GM19452 (cell line): ENCODE data around the gene SLIT3.
"Not testable (repeated sequence)": the region's sequence is repeated elsewhere in the genome, so short reads cannot be mapped to it uniquely, and the experiment has no call there.

Source experiments
- ATAC-seq: cut with Tn5 transposase; IDR thresholded peaks from one replicate; pipeline ENCODE4 v1.9.1; 2021; ENCODE audit not compliant: unreplicated experiment

SLIT3 gene

DNA sequence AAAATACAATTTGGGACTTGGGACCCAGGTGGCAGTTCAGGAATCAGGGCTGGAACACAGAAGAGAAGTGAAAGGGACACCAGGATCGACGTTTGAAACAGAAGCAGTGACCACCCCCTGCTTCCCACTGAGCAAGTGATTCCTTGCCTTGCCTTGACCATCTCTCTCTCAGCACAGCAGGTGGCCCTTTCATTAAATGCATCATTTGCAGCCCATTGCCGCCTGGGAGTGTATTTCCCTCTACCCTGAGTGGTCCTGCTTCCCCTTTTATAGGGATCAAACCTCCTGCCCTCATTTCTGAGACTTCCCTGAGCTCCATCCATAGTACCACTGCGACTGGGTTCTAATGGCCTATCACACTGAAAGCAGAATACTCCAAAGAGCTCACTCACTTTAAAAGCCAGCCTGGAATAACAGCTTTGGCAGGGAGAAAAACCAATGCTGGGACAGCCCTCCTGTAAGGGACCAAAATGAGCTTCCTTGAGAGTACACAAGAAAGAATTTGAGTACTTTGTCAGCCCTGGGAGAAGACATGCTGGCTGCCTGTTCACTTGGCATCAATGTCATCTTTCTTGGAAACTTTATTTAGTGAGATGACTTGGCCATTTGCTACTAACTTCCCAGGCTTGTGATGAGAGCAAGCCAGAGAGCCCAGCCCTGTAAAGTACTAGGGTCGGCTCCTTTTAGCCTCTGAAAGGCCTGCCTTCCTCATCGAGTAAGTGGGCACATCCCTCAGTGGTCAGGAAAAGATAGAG, 149.7 kb downstream of the SLIT3 start:
- no peak for ATAC-seq

DNA sequence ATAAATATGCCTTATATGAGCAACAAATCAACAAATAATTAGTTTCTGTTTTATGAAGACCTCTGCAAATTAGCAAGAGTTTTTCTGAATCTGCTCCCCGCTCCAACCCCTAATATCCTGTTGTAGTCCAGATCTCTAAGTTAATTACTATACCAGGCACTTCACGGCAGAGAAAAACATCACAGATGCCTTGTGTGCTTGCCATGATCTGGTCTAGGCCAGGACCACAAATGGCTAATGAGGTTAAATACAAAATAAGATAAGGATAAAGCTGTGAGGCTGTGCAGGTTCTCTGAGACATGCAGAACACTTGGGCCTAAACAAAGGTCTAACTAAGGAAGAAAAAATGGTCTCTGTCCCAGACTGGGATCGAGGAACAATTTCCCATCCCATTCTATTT, 150.8 kb downstream of the SLIT3 start:
- ATAC-seq, result no peak

DNA sequence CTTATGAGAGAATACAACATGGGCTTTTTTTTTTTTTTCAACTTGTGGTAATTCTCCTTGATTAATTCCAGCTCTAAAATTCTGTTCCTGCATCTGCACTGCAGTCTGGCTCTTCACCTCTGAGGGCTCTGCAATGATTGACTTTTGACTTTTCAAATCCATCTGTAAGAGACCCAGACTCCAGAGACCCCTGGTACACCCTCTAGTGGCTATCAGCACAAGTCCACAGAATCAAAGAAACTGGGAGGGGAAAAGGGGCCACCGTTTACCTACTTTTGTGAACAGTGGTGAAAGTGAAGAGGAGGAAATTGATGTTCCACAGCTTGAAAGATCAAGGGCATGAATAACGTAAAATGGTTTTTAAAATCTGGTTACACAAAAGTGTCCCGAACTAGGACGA, 151.6 kb downstream of the SLIT3 start:
- no peak for ATAC-seq

DNA sequence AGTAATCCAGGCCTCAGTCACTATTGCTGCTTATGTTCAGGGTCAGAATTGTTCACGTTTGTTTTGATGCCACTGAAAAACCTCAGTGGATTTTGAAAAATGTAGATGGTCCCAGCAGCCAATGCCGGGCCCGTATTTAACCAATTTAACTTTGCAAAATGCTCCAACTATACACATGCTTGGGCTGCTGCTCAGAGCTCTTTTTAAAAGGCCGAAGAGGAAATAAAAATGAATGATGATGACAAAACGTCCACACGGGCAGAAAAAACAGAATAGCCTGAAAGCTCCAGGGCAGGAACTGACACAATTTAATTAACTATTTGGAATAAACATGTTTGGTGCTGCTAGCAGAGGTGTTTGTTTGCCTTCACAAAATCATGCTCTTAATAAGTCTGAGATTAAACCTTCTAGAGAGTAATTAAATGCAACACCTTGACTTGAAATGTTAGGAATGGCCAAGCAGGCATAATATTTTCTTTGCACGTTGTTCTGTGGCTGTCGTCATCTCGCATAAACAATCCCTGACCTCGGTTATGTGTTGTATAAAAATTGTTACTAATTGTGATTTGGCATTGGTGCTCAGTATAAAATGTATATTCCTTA, 152.7 kb downstream of the SLIT3 start:
- ATAC-seq, result no peak

DNA sequence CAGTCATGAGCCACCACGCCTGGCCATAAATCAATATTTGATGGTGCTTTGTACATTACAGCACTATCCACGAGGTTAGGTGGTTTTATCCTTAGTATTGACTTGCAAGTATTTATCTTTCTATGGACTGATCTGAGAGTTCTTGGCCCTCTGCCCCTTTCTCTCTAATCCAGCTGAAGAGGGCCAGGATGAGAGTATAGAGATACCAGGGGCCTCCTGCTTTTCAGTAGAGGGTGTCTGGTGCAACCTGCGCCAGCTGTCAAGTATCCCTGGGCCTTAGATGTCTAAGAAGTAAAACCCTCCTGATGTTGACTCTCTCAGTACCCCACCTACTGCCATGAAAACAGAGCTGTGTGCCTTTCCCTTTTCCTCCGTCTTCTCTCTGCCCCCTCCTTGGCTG, 153.4 kb downstream of the SLIT3 start:
- ATAC-seq, result no peak

DNA sequence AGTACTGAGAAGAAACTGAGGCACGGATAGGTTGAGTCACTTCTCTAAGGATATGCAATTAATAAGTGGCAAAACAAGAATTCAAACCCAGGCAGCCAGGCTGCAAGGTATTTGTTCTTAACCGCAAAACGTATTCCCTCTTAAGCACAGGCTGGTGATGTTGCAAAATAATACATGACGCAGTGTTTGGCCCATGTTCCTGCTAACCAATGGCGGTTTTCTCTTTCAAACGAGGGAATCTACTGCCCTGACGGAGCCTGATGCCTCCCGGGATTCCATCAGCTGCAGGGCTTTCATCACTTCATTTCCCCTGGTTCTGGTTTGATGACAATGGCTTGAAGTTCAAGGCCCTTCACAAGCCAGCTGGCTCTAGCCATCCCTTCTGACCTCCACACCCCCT, 154.8 kb downstream of the SLIT3 start:
- no peak for ATAC-seq

DNA sequence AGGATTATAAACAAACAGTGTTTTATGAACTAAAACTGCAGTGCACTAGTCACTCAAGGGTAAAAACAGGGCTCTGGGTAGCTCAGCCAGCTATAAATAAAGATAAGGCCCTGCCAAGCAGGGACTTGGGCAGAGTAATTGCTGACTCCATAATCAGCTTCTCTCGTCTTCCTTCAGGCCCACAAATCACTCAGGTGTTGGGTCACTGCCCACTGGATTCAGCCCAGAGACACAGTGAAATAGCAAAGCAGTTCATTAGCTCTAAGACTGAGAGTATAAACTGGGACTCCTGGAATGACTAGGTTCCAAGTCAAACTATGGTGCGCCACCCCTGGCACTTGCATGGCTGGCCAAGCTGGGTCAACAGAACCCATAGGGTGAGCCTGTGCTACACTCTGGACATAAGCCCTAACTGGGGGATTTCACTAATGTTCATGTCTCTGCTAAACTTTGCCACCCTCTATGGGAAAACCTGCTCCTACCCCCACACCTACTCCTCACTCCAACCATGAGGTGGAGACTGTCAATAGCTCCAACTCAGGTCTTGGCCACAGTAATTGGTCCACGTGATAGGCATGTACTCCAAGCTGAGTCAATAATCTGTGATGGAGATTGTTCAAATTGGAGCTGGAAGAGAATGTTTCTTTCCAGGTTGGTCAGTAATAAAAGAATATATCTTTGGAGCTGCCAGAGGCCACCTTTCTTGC, 158.5 kb downstream of the SLIT3 start:
- no peak for ATAC-seq

DNA sequence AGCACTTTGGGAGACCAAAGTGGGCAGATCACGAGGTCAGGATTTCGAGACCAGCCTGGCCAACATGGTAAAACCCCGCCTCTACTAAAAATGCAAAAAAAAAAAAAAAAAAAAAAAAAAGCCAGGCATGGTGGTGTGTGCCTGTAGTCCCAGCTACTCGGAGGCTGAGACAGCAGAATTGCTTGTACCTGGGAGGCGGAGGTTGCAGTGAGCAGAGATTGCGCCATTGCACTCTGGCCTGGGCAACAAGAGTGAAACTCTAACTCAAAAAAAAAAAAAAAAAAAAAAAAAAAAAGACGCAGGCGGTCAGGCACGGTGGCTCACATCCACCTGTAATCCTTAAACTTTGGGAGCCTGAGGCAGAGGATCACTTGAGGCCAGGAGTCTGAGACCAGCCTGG, 160.7 kb downstream of the SLIT3 start:
- not testable (repeated sequence) for ATAC-seq

DNA sequence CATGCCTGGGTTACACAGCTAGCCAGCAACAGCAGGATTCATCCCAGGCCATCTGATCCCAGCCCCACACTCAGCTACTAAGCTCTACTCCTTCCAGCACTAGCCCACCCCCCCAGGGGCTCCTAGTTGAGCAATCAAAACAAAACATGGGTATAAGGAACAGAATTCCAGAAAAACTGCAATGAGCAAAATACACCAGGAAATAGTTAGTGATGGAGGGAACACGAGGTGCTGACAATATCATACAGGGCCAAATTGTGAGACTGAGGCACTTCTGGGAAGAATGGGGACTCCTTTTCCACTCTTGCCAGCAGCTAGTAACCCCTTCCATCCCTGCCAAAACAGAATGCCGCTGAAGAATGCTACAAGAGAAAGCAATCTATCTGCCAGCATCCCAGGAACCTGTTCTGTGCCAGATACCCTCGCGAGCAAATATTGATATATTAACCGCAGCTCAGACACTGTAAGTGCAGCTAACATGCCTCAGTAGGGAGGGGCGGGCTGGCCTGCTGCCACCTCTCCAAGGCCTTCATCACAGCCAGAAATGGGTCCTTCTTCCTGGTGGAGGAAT, 161.4 kb downstream of the SLIT3 start:
- ATAC-seq, result no peak

DNA sequence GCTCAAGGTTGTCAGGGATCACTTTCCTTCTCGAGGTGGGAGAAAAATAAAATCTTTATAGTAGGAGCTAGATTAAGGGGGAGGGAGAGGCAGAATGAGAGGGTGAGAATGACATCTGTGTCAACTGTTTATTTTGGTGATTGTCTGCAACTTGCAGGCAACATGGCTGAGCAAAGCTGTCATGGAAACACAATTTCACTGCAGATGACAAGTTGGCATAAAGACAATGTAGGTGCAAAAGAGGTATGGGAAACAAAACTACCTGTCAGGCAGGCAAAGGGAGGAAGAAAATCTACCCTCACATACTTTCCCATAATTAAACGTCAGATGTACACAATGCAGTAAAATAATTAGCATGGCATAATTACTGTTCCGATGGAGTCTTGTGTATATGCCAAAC, 167.4 kb downstream of the SLIT3 start:
- ATAC-seq, result no peak

DNA sequence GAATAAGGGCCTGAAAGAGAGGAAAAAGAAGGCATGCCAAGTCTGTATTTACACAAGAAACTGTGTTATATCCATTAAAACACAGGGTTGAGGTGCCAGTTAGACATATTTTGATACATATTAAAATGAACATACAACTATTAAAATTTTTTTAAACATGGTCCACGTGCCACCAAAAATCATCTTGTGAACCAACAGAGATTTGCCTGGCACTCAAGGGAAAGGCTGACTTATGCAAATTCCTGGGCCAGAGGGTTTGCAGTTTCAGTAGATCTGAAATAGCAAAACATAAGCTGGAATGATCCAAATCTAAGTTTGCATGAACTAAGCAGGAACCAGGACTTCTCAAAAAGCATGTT, 168.7 kb downstream of the SLIT3 start:
- ATAC-seq, result no peak

DNA sequence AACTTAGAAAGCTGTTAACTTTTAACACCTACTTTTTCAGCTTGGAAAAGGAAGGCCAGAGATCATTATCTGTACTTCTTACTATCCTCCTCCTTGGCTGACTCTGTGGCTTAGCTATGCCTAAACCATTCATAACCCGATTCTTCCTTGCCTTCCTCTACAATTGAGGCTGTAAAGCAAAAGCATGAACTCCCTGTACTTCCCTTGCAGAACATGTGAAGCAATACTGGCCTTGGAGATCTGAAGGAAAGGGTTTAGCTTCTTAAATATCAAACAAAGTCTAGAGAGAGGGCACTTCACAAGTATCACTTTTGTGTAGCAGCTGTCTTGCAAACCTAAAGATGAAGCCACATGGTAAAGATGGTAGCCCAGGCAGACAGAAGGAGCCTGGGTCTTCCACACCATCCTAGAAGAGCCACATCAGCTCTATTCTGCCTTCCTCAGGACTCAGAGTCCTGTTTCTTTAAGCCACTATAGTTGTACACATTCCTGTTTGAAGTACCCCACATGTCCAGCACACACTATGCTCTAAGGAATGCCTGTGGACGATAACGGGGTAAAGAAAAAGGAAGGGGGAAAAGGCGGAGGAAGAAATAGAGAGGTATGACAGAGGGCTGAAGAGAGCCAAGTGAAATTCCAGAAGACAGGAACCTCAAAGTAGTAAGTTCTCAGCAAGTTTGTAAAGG, 169.2 kb downstream of the SLIT3 start:
- ATAC-seq, result no peak

DNA sequence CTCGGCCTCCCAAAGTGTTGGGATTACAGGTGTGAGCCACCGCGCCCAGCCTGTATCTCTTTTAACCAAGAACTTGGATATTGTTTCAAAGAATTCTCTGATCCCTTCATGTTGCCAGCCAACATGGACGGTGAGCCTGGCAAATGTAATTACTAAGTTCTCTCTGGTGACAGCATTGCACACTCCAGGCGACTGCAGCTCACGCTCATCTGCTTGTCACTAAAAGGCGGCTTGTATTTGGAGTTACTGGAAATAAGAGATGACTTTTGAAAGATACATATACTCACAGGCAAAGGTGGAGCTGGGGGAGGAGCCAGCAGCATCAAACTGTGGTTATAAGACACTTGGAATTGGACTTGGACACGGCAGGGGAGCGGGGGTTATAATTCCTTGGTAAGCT, 172.3 kb downstream of the SLIT3 start:
- ATAC-seq, result no peak

DNA sequence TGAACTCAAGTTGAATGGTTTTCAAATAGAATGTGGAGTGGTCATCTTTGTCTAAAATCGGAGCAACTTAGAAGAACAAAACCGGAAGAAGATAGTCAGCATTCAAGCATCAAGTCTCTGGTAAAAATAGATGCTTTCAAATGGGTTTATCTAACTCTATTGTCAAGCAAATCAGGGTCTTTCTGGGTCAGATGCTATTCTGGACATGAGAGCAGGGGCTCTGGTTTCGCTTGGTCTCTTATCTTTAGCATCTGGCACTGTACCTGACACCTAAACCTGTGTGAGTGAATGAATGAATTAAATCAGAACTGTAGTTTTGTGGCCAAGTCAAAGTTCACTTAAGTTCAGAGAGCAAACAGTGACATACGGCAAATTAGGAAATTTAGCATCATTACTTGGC, 173.5 kb downstream of the SLIT3 start:
- ATAC-seq, result no peak

DNA sequence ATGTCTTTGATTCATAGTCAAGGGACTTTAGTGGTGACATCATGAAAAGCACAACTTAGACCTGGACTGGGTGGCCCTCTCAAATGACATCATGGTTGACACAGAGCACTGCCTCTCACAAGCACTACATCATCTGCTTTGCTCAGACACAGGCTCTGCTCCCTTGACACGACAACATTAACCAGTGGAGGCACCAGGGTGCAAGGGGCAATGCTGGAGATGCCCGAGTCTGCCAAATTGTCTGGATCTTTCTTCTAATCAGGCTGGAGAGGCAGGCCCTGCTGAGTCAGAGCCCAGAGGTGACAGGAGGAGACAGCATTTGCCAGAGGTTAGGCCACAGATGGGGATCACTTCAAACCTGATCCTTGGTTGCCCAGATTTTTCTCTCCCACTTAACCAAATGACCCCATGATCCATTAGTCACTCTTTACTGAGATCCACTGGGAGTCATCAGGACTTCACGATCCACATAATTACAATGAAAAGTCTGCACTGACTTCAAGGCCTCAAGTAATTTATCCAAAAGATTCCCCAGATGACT, 174.4 kb downstream of the SLIT3 start:
- ATAC-seq, result no peak

DNA sequence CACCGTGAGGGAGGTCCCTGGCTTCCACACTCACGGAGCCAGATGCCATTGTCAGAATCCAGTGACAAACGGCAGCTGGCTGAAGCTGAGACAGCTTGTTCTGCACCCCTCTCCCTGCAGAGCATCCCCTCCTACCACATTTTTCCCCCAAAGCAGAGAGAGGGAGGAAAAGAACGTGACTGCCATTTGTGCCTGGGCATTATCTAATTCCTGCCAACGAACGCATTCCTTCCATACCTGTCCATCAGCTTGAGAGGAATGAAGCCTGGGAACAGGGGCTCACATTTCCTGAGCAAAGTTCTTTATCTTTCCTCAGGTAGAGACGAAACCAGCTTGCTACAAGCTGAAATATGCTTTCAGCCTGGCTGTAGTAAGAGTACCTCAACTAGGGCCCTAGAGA, 175.4 kb downstream of the SLIT3 start:
- no peak for ATAC-seq

DNA sequence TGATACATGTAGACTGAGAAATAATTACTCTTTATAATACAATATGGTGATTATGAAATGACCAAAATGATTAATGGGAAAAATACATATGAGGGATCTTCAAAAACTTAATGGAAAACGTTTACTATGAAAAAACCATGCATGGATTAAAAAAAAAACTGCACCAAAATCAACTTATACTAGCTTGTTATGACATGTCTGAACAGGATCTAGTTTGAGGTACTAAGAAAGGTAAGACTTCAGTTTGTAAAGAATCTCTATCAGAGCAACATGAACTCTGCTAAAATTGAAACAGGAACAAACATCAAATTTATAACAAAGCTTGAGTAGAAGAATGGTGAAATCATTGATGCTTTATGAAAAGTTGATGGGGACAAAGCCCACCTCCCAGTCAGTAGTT, 178.0 kb downstream of the SLIT3 start:
- no peak for ATAC-seq

DNA sequence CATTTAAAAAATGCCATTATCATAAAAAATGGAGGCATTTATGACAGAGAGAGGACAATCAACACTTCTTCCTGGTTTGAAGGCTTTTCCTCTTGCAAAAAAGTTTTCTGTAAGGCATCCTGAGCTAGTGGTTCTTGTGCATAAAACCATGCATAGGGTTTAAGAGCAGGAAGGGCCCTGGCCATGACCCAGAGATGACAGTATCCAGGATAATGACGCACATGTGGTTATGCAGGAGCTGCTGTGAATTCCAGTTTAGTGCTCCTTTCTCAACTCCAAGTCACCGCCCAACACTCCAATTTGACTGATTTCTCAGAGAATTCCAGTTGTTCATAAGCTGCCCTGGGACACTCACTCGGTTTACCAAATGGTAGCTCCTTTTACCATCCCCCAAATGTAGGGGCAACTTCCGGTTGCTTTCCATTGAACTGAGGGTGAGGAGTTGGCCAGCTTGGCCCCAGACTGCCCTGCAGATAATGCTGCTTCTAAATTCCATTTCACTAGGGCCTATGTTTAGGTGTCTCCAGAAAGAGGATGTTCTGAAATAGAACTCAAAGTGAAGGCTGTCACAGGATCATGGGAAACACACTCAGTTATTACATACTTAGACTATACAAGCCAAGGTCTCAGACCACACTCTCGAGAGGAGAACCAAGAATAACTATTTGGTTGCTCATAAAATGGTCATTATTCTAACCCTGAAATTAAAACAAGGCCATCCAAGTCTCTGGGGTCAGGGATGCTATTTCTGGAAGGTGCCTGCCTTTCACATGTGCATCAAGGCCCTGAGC, 179.1 kb downstream of the SLIT3 start:
- ATAC-seq, result no peak

DNA sequence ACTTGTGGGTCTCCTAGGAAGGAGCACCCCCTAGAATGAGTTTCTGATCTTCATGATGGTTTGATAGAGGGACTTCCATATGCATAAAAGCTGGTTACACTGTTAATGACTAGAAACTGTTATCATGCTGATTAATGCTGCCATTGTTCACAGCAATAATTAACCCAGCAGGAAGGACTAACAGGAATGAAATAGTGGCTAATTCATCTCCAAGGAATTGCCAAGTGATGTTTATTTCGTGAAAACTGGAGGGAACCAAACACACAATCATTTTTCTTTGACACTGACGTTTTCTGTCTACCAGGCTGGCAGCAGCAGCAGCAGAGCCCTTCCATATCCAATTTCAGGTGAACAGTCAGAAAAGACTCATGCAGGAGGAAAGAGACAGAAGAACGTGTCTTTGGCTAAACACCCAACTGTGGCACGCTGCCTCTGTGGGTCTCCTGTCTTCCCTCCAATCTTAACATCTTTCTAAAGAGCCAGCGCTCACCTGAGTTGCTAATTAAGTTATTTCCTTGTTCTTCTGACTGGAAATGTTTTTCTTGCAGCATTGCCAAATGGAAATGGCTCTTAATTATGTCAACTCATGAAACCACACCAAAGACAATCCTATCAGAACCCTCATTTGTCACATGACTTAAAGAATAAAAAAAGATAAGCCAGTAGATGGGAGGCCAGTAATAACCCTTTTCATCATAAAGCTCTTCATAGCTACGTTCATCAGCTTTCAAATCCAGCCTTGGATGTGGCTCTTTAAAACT, 181.5 kb downstream of the SLIT3 start:
- no peak for ATAC-seq

DNA sequence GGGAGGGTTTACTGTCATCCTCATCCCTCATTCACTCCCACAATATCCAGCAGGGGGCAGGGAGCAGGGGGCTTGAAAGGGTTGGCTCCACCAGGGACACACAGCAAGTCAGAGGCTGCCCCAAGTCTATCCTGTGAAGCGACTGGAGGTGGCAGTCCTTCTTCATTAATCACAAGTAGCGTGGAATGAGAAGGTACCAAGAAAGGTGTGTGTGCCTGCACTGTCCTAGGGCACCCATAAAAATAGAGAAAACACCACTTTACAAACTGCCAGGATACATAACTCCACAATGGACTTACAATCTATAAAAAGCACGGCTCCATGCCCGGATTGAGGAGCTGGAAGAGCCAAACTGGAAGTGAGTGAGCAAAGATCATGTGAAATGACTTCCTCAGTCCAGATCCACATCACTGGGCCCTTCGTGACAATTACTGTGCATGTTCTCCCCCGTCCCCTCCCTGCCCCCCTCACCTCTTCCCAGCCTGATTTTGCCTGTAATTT, 183.9 kb downstream of the SLIT3 start:
- no peak for ATAC-seq
